Activated CD8-positive, alpha-beta memory T cell treated with anti-CD3 and anti-CD28 coated beads for 24 hours (primary cell): Measurements from ENCODE around the gene CSNK1G2.

ENCODE experiments used
- DNase-seq: peaks from one replicate; pipeline ENCODE4 v3.0.0-alpha.2; 2020

CSNK1G2 gene

GRCh38 chr19:1941146-1942077 lies at the start of gene CSNK1G2:
CSNK1G2 (plus strand) TSS chr19:1941172; CDS start chr19:1969773, 28,601 bp downstream.
- no peak for DNase-seq

- no peak for DNase-seq
These were observed 47.2 kb upstream of the CSNK1G2 start for GRCh38 chr19:1893791-1894190.

DNA sequence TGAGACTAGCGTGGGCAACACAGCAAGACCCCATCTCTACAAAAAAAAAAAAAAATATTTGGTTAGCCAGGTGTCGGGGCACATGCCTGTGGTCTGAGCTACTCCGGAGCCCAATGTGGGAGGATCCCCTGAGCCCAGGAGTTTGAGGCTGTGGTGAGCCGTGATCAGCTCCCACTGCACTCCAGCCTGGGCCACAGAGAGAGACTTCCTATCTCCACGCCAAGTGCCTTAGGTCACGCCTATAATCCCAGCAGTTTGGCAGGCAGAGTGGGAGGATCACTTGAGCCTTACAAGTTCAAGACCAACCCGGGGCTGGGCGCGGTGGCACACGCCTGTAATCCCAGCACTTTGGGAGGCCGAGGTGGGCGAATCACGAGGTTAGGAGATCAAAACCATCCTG lies 44.5 kb upstream of the CSNK1G2 start:
- DNase-seq: no peak

DNA sequence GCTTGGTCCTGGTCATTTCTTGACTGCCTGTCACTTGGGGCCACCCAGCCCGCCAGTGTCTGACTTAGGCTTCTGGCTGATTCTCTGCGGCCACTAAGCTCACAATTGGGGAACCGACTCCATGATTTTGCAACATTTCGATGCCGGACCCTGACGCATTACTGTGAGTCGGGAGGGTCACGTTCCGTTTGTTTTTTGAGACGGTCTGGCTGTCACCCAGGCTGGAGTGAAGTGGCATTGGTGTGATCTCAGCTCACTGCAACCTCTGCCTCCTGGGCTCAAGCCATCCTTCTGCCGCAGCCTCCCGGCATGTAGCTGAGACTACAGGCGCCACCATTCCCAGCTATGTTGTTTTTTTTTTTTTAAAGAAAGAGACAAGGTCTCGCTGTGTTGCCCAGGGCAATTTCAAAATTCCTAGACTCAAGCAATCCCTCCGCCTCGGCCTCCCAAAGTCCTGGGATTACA lies 39.0 kb upstream of the CSNK1G2 start:
- DNase-seq: no peak

- no peak for DNase-seq
These were observed 38.0 kb upstream of the CSNK1G2 start for GRCh38 chr19:1902923-1903322.

DNA sequence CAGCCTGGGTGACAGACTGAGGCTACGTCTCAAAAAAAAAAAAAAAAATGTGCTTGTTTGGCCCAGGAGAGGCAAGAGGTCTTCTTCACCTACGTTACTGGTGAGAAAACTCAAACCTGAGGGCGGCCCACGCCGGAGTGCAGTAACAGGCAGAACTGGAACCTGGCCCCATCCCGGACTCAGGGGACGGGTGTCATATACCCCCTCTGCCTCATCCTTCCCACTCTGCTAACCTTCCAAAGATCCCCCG lies 36.2 kb upstream of the CSNK1G2 start:
- DNase-seq: no peak

GRCh38 chr19:1905110-1905862 lies 35.7 kb upstream of the CSNK1G2 start, which contains the start of the genes ADAT3 and SCAMP4:
ADAT3 (plus strand) TSS chr19:1905399; CDS start chr19:1912048, 6,649 bp downstream.
SCAMP4 (plus strand) TSS chr19:1905399; CDS start chr19:1915020, 9,621 bp downstream.
- DNase-seq: peak; percentile 98

GRCh38 chr19:1905863-1906375 lies 35.1 kb upstream of the CSNK1G2 start:
- DNase-seq: no peak

DNA sequence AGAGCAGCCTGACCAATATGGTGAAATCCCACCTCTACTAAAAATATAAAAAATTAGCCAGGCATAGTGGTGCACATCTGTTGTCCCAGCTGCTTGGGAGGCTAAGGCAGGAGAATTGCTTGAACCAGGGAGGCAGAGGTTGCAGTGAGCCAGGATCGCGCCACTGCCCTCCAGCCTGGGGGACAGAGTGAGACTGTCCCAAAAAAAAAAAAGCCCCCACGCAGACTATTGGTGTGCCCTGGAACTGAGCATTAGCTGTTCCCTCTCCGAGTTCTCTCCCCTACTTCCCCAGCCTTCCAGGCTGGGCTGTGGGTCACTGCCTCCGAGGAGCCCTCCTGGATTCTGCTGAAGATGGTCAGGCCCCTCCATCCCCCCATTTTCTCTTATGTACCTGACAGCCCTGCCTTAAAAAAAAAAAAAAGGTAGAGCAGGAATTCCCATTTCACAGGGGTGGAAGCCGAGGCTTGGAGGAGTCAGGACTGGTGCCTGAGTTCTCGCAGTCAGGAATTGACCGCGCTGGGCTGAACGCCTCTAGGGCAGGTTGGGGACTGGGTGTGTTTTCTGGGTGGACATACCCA lies 33.9 kb upstream of the CSNK1G2 start:
- no peak for DNase-seq

DNA sequence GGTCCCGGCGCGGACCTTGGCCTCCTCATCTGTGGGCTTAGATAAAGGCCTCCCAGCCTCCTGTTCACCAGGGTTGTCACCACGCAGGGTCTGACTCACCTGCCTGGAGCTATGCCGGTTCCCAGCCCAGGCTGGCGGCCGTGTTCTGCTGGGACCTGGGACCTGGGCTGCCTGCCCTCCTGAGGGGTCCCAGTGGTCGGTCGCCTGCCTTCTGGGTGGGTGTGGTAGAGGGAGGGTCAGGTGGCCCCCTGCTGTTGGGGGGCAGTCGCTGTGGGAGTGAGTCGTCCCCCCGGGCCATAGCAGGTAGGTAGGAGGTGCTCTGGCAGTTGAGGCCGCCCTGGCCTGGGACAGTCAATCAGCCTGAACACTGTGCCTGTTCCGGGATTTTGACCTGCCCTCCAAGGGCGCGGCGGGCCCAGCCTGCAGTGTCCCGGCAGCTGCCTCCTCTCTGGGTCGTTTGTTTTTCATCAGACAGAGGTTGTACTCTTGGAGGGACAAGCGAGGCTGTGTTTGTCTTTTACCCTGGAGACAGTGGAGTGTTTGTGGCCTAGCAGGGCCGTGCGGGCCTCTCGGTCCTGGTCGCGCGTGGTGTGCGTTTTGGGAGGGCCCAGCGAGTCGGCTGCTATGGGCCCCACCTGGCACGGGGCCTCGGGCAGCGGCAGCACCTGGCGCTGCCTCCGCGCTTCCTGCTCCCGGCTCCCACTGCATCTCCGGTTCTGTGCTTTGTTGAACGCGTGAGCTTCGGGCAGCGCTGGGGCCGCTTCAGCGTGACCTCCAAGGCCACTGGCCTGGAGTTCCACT lies 33.2 kb upstream of the CSNK1G2 start:
- DNase-seq: no peak

GRCh38 chr19:1908364-1908678 lies 32.7 kb upstream of the CSNK1G2 start:
- DNase-seq: no peak

- no peak for DNase-seq
These were observed 31.3 kb upstream of the CSNK1G2 start for GRCh38 chr19:1909761-1910080.

GRCh38 chr19:1910177-1910576 lies 30.8 kb upstream of the CSNK1G2 start:
- DNase-seq: no peak

DNA sequence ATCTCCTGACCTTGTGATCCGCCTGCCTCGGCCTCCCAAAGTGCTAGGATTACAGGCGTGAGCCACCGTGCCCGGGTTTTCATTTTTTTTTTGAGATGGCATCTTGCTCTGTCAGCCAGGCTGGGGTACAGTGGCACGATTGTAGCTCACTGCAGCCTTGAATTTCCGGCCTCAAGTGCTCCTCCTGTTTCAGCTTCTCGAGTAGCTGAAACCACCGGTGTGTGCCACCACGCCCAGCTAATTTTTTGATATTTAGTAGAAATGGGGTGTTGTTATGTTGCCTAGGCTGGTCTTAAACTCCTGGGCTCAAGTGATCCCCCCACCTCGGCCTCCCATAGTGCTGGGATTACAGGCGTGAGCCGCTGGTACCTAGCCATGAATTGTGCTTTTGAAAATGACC lies 29.9 kb upstream of the CSNK1G2 start:
- DNase-seq: peak; percentile 67

DNA sequence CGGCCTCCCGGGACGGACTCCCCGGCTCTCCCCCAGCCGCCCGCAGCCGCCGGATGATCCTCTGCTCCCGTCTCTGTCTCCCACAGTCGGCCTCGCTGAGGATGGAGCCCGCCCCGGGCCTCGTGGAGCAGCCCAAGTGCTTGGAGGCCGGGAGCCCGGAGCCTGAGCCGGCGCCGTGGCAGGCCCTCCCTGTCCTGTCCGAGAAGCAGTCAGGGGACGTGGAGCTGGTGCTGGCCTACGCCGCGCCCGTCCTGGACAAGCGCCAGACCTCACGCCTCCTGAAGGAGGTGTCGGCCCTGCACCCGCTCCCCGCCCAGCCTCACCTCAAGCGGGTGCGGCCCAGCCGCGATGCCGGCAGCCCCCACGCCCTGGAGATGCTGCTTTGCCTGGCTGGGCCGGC lies 29.0 kb upstream of the CSNK1G2 start:
- no peak for DNase-seq

DNA sequence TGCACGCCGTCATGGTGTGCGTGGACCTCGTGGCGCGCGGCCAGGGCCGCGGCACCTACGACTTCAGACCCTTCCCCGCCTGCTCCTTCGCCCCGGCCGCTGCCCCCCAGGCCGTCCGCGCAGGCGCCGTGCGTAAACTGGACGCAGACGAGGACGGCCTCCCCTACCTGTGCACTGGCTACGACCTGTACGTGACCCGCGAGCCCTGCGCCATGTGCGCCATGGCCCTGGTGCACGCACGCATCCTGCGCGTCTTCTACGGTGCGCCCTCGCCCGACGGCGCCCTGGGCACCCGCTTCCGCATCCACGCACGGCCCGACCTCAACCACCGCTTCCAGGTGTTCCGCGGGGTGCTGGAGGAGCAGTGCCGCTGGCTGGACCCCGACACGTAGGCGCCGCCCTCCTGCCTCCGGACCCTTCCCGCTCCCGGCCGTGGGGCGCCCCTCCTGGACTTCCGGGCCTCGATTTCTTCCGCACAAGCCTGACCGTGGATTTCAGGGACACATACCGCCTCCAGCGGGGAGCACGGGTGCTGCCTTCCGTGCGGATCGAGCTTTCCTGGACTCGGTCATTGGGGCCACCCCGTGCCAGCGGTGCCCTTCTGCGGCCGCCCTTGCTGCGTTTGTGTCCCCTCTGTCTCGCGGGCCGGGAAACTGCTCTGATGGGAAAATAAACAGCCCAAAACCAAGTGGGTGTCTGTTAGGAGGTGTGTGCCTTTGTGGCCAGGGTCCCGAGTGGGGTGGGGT lies 28.0 kb upstream of the CSNK1G2 start:
- no peak for DNase-seq

GRCh38 chr19:1913781-1914577 lies 27.0 kb upstream of the CSNK1G2 start:
- DNase-seq: no peak

- no peak for DNase-seq
These were observed 26.1 kb upstream of the CSNK1G2 start for GRCh38 chr19:1914826-1915341.

GRCh38 chr19:1917146-1917545 lies 23.8 kb upstream of the CSNK1G2 start:
- no peak for DNase-seq

- DNase-seq: no peak
These were observed 23.0 kb upstream of the CSNK1G2 start for GRCh38 chr19:1917926-1918325.

DNA sequence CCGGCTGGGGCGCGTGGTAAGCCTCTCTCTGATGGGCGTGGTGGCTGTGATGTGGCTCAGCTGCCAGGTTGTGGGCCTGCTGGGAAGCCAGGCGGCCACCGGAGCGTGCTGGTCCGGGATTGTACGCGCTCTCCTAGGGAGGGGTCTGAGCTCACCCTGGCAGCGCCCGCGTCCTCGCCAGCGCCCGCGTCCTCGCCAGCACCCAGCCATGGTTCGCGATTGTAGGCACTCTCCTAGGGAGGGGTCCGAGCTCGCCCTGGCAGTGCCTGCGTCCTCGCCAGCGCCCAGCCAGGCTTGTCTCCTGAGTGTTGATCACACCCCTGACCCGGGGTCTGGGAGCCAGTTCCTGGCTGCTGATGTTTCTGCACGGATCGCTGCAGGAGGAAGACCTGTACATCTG lies 22.0 kb upstream of the CSNK1G2 start:
- no peak for DNase-seq
